Stimulated activated CD4-positive, alpha-beta T cell treated with anti-CD3 and anti-CD28 coated beads, Interleukin-4, amount 100 ng/mL, for 1 hour (primary cell): ENCODE measurements around the gene MLANA.
"Not testable (repeated sequence)": the region's sequence is repeated elsewhere in the genome, so short reads cannot be mapped to it uniquely, and the experiment has no call there.

ENCODE experiments used
- DNase-seq: peaks from one replicate; pipeline ENCODE4 v3.0.0-alpha.2; 2020

MLANA gene

GRCh38 chr9:5870691-5871090, 20.0 kb upstream of the MLANA start:
- DNase-seq = no peak

DNA sequence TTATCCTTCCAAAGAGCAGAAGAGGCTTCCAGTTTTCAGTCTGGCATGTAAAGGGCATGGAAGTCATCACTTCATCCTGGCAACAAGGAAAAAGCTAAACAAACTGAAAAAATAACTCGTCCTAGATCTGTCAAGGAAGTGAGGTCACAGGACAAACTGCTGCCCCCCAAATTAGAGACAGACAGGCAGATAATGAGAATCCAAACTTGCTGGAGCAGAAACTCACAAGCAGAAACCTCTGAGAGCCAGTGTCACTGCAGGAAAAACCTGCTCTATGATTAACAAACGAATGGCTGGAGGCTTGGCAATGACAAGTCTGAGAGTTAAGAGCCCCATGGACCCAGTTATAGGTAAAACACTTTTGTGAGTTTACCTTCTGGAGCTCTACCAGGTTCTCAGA, 18.9 kb upstream of the MLANA start:
- DNase-seq = no peak

DNA sequence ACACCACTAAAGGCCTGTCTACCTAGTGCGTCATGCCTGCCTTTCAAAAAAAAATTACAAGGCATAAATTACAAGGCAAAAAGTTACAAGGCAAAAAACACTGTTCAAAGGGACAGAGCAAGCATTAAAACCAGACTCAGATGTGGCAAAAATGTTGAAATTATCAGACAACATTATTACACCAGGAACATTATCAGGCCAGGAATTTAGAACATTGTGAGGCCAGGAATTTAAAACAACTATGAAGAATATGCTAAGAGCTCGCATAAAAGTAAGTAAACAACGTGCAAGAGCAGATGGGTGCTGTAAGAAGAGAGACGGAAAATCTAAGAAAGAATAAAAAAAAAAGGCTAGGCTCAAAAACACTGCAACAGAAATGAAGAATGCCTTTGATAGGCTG, 18.2 kb upstream of the MLANA start:
- DNase-seq = no peak

DNA sequence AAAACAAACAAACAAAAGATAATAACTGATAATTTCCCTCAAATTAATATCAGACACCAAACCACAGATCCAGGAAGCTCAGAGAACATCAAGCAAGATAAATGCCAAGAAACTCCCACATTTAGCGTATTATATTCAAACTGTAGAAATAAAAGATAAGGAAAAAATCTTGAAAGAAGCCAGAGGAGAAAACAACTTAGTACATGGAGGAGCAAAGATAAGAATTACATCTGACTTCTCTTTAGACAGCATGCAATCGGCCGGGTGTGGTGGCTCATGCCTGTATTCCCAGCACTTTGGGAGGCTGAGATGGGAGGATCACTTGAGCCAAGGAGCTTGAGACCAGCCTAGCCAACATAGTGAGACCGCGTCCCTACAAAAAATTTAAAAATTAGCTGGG, 17.2 kb upstream of the MLANA start:
- no peak for DNase-seq

GRCh38 chr9:5874048-5874447, 16.6 kb upstream of the MLANA start:
- DNase-seq = no peak

DNA sequence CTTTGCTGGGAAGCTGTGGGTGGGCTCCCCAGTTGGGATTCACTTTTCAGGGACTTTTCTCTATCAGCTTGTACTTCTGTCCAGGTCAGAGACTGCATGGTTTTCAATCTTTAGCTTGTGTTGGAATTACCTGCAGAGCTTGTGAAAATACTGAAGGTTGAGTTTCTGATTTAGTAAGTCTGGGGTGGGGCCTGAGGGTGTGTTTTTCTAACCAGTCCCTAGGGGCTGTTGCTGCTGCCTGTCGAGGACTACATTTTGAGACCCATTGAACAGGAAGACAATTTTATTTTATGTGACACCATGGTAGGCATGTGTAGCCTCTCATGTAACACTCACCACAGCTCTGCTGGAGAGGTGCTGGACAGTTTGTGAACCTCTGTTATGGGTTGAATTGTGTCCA, 14.7 kb upstream of the MLANA start:
- DNase-seq = no peak

- DNase-seq = no peak
Observed at GRCh38 chr9:5876711-5877110, 14.0 kb upstream of the MLANA start.

- no peak for DNase-seq
Observed at GRCh38 chr9:5879419-5880181, 11.1 kb upstream of the MLANA start.

- DNase-seq = not testable (repeated sequence)
Observed at GRCh38 chr9:5882244-5883012, 8.3 kb upstream of the MLANA start.

- DNase-seq = no peak
Observed at GRCh38 chr9:5884191-5884590, 6.5 kb upstream of the MLANA start.

DNA sequence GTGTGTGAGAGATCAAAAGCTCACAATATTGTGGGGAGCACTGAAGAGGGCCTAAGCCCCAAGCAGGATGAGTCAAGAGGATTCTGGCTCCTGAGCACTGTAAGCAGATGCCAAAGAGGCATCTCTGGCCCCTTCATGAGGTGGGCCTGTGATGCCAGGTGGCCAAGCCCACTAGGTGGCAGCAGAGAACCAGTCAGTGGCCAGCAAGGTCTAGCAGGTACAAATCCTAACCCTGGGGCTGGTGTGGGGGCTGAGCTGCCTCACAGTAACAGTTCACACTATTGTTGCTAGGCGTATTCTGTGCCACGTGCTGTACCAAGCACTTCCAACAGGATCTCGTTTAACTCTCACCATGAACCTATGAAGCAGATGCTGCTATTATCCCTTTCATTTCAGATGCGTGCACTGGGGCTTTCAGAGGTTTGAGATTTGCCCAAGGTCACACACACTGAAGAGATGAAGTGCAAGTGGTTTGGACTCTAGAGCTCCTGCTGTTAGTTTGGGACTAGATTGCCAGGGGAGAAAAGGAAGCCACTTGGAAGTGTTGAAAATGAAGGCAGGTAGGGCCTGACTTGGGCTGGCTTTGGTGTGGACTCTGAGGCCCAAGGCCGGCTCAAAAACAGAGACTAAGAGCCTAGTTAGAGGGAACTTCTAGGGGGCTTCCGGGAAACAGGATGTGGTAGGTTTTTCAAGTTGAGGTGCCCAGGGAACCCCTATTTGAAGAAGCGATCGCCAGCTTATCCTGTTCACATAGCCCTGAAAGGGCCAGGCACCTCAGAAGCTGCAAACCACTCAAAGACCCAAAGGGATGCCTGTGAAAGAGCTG, 4.4 kb upstream of the MLANA start:
- peak; percentile 82 for DNase-seq

- DNase-seq = no peak
Observed at GRCh38 chr9:5892456-5893133, 1.9 kb downstream of the MLANA start.

GRCh38 chr9:5893134-5893505, 2.4 kb downstream of the MLANA start:
- DNase-seq = no peak

GRCh38 chr9:5893591-5894236, 3.0 kb downstream of the MLANA start:
- no peak for DNase-seq

- DNase-seq = no peak
Observed at GRCh38 chr9:5894237-5894959, 3.7 kb downstream of the MLANA start.

GRCh38 chr9:5895782-5896181, 5.1 kb downstream of the MLANA start:
- DNase-seq = no peak

GRCh38 chr9:5896863-5897262, 6.2 kb downstream of the MLANA start:
- DNase-seq = no peak

DNA sequence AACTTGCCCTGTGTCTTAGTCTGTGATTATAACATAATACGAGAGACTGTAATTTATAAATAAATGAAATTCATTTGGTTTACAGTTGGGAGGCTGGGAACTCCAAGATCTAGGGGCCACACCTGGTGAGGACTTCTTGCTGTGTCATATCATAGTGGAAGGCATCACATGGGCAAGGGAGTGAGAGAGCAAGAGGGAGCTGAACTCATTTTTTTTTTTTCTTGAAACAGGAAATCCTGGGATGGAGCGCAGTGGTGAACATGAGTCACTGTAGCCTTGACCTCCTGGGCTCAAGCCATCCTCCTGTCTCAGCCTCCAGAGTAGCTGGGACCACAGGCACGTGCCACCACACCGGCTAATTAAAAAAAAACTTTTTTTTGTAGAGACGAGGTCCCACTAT, 7.2 kb downstream of the MLANA start:
- no peak for DNase-seq

- DNase-seq = no peak
Observed at GRCh38 chr9:5899292-5899691, 8.6 kb downstream of the MLANA start.

DNA sequence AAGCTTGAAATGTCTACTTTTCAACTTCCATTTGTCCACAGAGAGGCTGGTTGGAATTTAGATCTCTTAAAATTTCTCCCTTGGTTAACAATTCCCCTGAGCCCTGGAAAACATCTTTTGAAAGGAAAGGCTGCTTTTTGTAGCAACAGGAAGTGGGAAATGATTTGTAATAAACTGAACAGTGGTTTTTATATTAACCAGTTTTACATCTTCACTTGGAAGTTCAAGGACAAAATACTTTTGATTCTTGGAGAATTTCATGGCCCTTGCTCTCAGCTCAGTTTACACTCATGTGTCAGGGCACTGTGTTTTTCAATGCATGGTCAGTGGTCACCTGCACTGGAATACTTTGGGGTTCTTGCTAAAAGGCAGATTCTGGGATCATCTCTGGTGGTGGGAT, 9.9 kb downstream of the MLANA start:
- DNase-seq = no peak

GRCh38 chr9:5902377-5902776, 11.7 kb downstream of the MLANA start:
- DNase-seq = no peak

GRCh38 chr9:5908918-5909317, 18.2 kb downstream of the MLANA start:
- no peak for DNase-seq
